ENCODE measurements around the gene NTM.

GRCh38 chr11:132022733-132023478 lies 652.5 kb downstream of the NTM start:
- TF ChIP-seq CTCF (IDR thresholded peaks at IDR 0.05; ENCODE audit: extremely low read depth in 1 of 2, insufficient read depth in 1 of 2, low read depth in 1 of 2, low read length in 2 of 2) (no peak), POLR2A (IDR thresholded peaks at IDR 0.05; ENCODE audit: low read depth, low read length) (no peak), MYC (IDR thresholded peaks at IDR 0.05; ENCODE audit: low read depth, low read length) (no peak), EZH2 (IDR thresholded peaks at IDR 0.05; ENCODE audit: borderline replicate concordance, low read depth, low read length, severe bottlenecking) (no peak), MAX (IDR thresholded peaks at IDR 0.05; ENCODE audit: insufficient read depth, insufficient read length) (no peak), POLR2AphosphoS5 (IDR thresholded peaks at IDR 0.05; ENCODE audit: insufficient read depth, low read depth, low read length) (no peak), JUN (IDR thresholded peaks at IDR 0.05; ENCODE audit: borderline replicate concordance, insufficient read depth, insufficient read length, low read depth) (no peak), FOS (IDR thresholded peaks at IDR 0.05; ENCODE audit: borderline replicate concordance, insufficient read depth, low read length) (no peak), GATA2 (IDR thresholded peaks at IDR 0.05; ENCODE audit: insufficient read depth, insufficient read length, low read depth, low read length) (no peak)

All from endothelial cell of umbilical vein (primary cell).